Right lobe of liver (tissue), 4 donors: ENCODE data around the gene ZNF627.

ENCODE experiments used
- CTCF ChIP-seq, 4 donors: fragments of 200-600 bp in 3 of 4; fragments of 450-650 bp in 1 of 4; IDR thresholded peaks; one replicate each; pipeline versions ENCODE4 v1.5.1 to v1.8.0; 2016 to 2022; ENCODE audit warnings: antibody characterized with exemption in 4 of 4, mild to moderate bottlenecking in 2 of 4
- POLR2A ChIP-seq: fragments of 450-650 bp; IDR thresholded peaks from one replicate; pipeline ENCODE4 v1.6.1; 2017; ENCODE audit warnings: antibody characterized with exemption, mild to moderate bottlenecking
- donor health status: DM: no; HTN: no; CAD: no.
- donor health status: DM: no; HTN: no; CAD: no.
- donor health status: DM: no; HTN: yes; CAD: no.

- TF ChIP-seq CTCF (IDR thresholded peaks at IDR 0.05) (no peak), POLR2A (no peak)
Measured at GRCh38 chr19:11620553-11620952, 23.3 kb downstream of the ZNF627 start.
